Activated naive CD4-positive, alpha-beta T cell treated with anti-CD3 and anti-CD28 coated beads, Interleukin-2, amount 50 U/mL, for 72 hours (primary cell): Measurements from ENCODE around the gene KCNK7. TPM values are rescaled to one million over a fixed set of nuclear protein-coding genes. Genes with fewer than 3 reads are reported as not detected.

Experiments used
- ATAC-seq, 2 donors: fragments of 150-1000 bp; cut with Tn5 transposase; 2 replicates each; pipeline ENCODE4 v1.10.0; 2021; ENCODE audit warnings: mild to moderate bottlenecking in 2 of 2, moderate library complexity in 2 of 2
- DNase-seq, 2 donors: peaks; one replicate each; pipeline ENCODE4 v3.0.0; 2021 to 2022; ENCODE audit warnings: low spot score in 2 of 2
- H3K27ac Mint-ChIP-seq, 2 donors: one replicate each; pipeline ENCODE4 v1.8.0; 2022; ENCODE audit warnings: mild to moderate bottlenecking in 2 of 2, mixed read lengths in 2 of 2
- H3K36me3 Mint-ChIP-seq, 2 donors: one replicate each; pipeline ENCODE4 v1.8.0; 2022; ENCODE audit warnings: mixed read lengths in 2 of 2
- H3K9me3 Mint-ChIP-seq, 2 donors: one replicate each; pipeline ENCODE4 v1.8.0; 2022; ENCODE audit warnings: mixed read lengths in 2 of 2
- total RNA-seq, 2 donors: library from RNA; stranded (reverse); gene quantifications; one replicate each; pipeline ENCODE4 v1.2.3, GENCODE V29; 2022

The KCNK7 gene
- total RNA-seq, 2 donors from 2014 or later = 0.66 to 0.74 TPM

- H3K27ac Mint-ChIP-seq = peak overlapping the region in 1 of 2 donors; percentile 38
- ATAC-seq = peak; percentile 8 to 11
- no peaks in the 10 kb centered on the region for H3K9me3 Mint-ChIP-seq
- no peaks in the 10 kb centered on the region for H3K36me3 Mint-ChIP-seq
- no peak for DNase-seq
Observed at GRCh38 chr11:65559951-65560537, 35.6 kb downstream of the KCNK7 start.

- Mint-ChIP-seq H3K9me3 (no peaks in the 10 kb centered on the region), H3K36me3 (no peaks in the 10 kb centered on the region), H3K27ac (no peak overlapping the region)
- DNase-seq (no peak), ATAC-seq (peak; percentile 62 to 80)
Observed at GRCh38 chr11:65559535-65559934, 36.1 kb downstream of the KCNK7 start.

GRCh38 chr11:65558930-65559509 lies 36.6 kb downstream of the KCNK7 start:
- DNase-seq (no peak), ATAC-seq (no peak)
- Mint-ChIP-seq H3K9me3 (no peaks in the 10 kb centered on the region), H3K27ac (no peak overlapping the region), H3K36me3 (no peaks in the 10 kb centered on the region)

GRCh38 chr11:65558002-65558929 lies 37.3 kb downstream of the KCNK7 start, which contains the start of gene LTBP3:
LTBP3 (minus strand) TSS chr11:65558359; CDS start chr11:65557959, 400 bp downstream.
- DNase-seq = no peak
- H3K36me3 Mint-ChIP-seq = no peaks in the 10 kb centered on the region

GRCh38 chr11:65557280-65558001 lies 38.2 kb downstream of the KCNK7 start:
- DNase-seq = peak in 1 of 2 donors; percentile 44
- no peak for ATAC-seq
- H3K36me3 Mint-ChIP-seq = no peaks in the 10 kb centered on the region
- peak overlapping the region; percentile 82 to 95 for H3K27ac Mint-ChIP-seq
- no peaks in the 10 kb centered on the region for H3K9me3 Mint-ChIP-seq

More at GRCh38 chr11:65558002-65558929, 37.3 kb downstream of the KCNK7 start, which contains the start of gene LTBP3:
- peak; percentile 30 to 41 for ATAC-seq
- Mint-ChIP-seq H3K27ac (peak within 1 kb of the TSS; percentile 82 to 95), H3K9me3 (no peaks in the 10 kb centered on the region)

DNA sequence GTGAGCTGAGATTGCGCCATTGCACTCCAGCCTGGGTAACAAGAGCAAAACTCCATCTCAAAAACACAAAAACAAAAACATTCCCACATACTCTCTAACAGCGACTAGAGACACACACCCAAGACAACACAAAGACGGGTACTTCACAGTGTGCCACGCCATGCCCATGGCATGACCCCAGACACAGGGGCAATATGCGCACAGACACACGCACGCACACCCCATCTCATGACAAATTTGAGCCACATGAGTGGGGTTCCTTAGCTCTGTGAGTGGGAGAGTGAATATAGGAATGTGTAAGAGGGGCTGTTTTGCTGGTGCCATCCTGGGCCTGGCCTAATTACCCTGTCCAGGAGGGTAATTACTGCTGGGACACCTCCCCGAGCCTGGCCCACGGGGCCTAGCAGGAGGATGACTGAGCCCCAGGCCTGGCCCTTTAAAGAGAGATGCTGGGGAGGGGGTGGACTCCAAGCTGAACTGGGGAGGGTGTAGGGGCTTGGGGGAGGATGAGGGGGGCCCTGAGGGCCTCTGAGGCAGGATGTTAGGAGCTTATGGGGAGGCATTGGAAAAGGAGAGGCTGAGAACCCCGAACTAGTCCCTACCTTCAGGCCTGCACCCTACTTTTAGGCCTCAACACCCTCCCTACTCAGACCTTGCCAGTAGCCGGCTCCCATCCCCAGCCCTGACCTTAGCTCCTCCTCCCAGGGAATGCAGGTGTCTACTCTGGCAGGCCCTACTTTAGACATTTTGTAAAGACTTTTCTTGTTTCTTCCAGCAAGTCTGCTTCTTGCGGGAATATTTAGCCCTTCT lies 38.9 kb downstream of the KCNK7 start:
- no peaks in the 10 kb centered on the region for H3K9me3 Mint-ChIP-seq
- H3K27ac Mint-ChIP-seq = peak overlapping the region; percentile 82 to 95
- DNase-seq (no peak), ATAC-seq (no peak)
- H3K36me3 Mint-ChIP-seq = peaks cover 0 to 3% of the 10 kb centered on the region in 2 donors

GRCh38 chr11:65555693-65556231 lies 39.8 kb downstream of the KCNK7 start:
- Mint-ChIP-seq H3K27ac (peak overlapping the region; percentile 81 to 82), H3K9me3 (no peaks in the 10 kb centered on the region), H3K36me3 (peaks cover 0 to 12% of the 10 kb centered on the region in 2 donors)
- ATAC-seq (peak in 1 of 2 donors; percentile 55), DNase-seq (peak in 1 of 2 donors; percentile 77)

GRCh38 chr11:65554842-65555430 lies 40.7 kb downstream of the KCNK7 start:
- no peak for DNase-seq
- H3K27ac Mint-ChIP-seq = peak overlapping the region; percentile 82 to 94
- H3K9me3 Mint-ChIP-seq = no peaks in the 10 kb centered on the region
- peaks cover 0 to 16% of the 10 kb centered on the region in 2 donors for H3K36me3 Mint-ChIP-seq
- no peak for ATAC-seq

- Mint-ChIP-seq H3K9me3 (no peaks in the 10 kb centered on the region), H3K27ac (peak overlapping the region; percentile 11 to 82), H3K36me3 (peaks cover 0 to 22% of the 10 kb centered on the region in 2 donors)
- DNase-seq (peak in 1 of 2 donors; percentile 52), ATAC-seq (no peak)
Observed at GRCh38 chr11:65554057-65554818, 41.4 kb downstream of the KCNK7 start.

DNA sequence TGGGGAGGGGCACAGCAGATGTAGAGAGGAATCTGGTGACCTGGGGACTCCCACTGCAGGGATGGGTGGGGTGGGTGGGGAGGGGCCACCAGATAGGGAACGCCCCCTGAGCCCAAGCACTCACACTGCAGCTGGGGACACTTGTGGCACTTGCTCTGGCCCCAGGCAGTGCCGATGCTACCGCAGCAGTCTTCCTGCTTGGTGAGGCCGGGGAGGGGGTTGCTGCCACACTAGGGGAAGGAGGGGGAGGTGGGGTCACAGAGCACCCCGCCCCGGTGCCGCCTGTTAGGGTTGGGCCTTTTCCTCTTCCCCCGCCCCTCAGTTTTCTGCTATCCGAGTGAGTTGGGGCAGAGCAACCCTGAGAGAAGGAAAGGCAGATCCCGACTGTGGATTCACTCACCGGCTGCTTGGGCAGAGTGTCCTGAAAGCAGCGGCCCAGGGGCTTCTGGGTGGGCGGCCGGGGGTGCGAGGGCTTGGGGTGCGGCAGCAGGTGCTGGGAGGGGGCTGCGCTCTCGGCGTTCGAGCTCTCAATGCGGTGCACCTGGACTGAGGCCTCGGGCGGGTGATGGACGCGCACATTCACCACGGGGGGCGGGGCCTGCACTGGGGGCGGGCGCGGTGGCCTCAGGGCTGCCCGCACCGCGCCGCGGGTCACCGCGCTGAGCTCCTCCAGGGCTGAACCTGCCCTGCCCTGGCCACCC lies 42.1 kb downstream of the KCNK7 start:
- Mint-ChIP-seq H3K27ac (no peak overlapping the region), H3K36me3 (peaks cover 0 to 22% of the 10 kb centered on the region in 2 donors), H3K9me3 (no peaks in the 10 kb centered on the region)
- peak; percentile 61 to 77 for DNase-seq
- peak; percentile 28 to 70 for ATAC-seq

GRCh38 chr11:65552388-65552951 lies 43.1 kb downstream of the KCNK7 start:
- ATAC-seq (no peak), DNase-seq (no peak)
- peaks cover 0 to 22% of the 10 kb centered on the region in 2 donors for H3K36me3 Mint-ChIP-seq
- H3K27ac Mint-ChIP-seq = peak overlapping the region in 1 of 2 donors; percentile 62
- H3K9me3 Mint-ChIP-seq = no peaks in the 10 kb centered on the region

GRCh38 chr11:65551572-65552387 lies 43.8 kb downstream of the KCNK7 start:
- H3K9me3 Mint-ChIP-seq = no peaks in the 10 kb centered on the region
- peak in 1 of 2 donors; percentile 71 for DNase-seq
- peak; percentile 52 to 54 for ATAC-seq
- H3K36me3 Mint-ChIP-seq = peaks cover 0 to 22% of the 10 kb centered on the region in 2 donors
- H3K27ac Mint-ChIP-seq = peak overlapping the region; percentile 62 to 73

- no peak for ATAC-seq
- peaks cover 0 to 22% of the 10 kb centered on the region in 2 donors for H3K36me3 Mint-ChIP-seq
- no peak for DNase-seq
- H3K9me3 Mint-ChIP-seq = no peaks in the 10 kb centered on the region
- H3K27ac Mint-ChIP-seq = no peak overlapping the region
Observed at GRCh38 chr11:65549096-65549495, 46.5 kb downstream of the KCNK7 start.
